Brain microvascular endothelial cell (primary cell): Measurements from ENCODE around the gene MT1F.
A peak's percentile ranks its signal among the peaks of the same experiment; 100 is the strongest.

Experiments
- DNase-seq: peaks from one replicate; pipeline ENCODE4 v3.0.0-alpha.2; 2020
- H3K27ac ChIP-seq: fragments of 250-450 bp; sonication (Bioruptor Pico); 2 replicates; pipeline ENCODE4 v1.5.1; 2020; ENCODE audit warnings: mild to moderate bottlenecking, moderate library complexity
- H3K27me3 ChIP-seq: fragments of 250-450 bp; sonication (Bioruptor Pico); replicated peaks from 2 replicates; pipeline ENCODE4 v1.5.1; 2020; ENCODE audit warnings: mild to moderate bottlenecking
- H3K36me3 ChIP-seq: fragments of 250-450 bp; sonication (Bioruptor Pico); replicated peaks from 2 replicates; pipeline ENCODE4 v1.5.1; 2020; ENCODE audit warnings: mild to moderate bottlenecking
- H3K4me3 ChIP-seq: 2 replicates; pipeline ENCODE4 v1.5.1; 2011; ENCODE audit warnings: low read depth, mild to moderate bottlenecking, control low read depth, low read length, moderate library complexity
- CTCF ChIP-seq: IDR thresholded peaks from 2 replicates; pipeline ENCODE4 v1.5.1; 2011; ENCODE audit warnings: low read depth, mild to moderate bottlenecking, moderate library complexity, low read length, control low read depth, inconsistent platforms; ENCODE audit errors: missing control alignments
- in situ Hi-C: cut with HindIII; loops from 2 replicates; pipeline ENCODE4 v1.10.0; 2017; ENCODE audit warnings: low sequenced_read_pairs, low pct_ligation_motif_present

The MT1F gene

GRCh38 chr16:56639045-56639444, 18.7 kb upstream of the MT1F start:
- Histone ChIP-seq H3K36me3 (no peaks in the 10 kb centered on the region), H3K4me3 (no peak overlapping the region), H3K27ac (no peak overlapping the region), H3K27me3 (peaks cover 34% of the 10 kb centered on the region)
- in situ Hi-C loops: no loop called here
- no peak for DNase-seq
- no peak for TF ChIP-seq CTCF

- peaks cover 25% of the 10 kb centered on the region for H3K27me3 ChIP-seq
- no peak for TF ChIP-seq CTCF
- H3K4me3 ChIP-seq: no peak overlapping the region
Measured at GRCh38 chr16:56640076-56640475, 17.7 kb upstream of the MT1F start.

GRCh38 chr16:56641166-56641565, 16.6 kb upstream of the MT1F start:
- Histone ChIP-seq H3K4me3 (no peak overlapping the region), H3K27me3 (peaks cover 14% of the 10 kb centered on the region), H3K27ac (no peak overlapping the region), H3K36me3 (no peaks in the 10 kb centered on the region)
- TF ChIP-seq CTCF: no peak
- no peak for DNase-seq
- in situ Hi-C loops: no loop called here

More at GRCh38 chr16:56640076-56640475, 17.7 kb upstream of the MT1F start:
- H3K27ac ChIP-seq: no peak overlapping the region
- DNase-seq: no peak
- in situ Hi-C loops: no loop called here
- no peaks in the 10 kb centered on the region for H3K36me3 ChIP-seq

- in situ Hi-C loops: no loop called here
- Histone ChIP-seq H3K36me3 (no peaks in the 10 kb centered on the region), H3K4me3 (peak overlapping the region; percentile 35), H3K27ac (no peak overlapping the region), H3K27me3 (peaks cover 18% of the 10 kb centered on the region)
- peak; percentile 42 for TF ChIP-seq CTCF
- no peak for DNase-seq
Measured at GRCh38 chr16:56643080-56643778, 14.5 kb upstream of the MT1F start.

GRCh38 chr16:56643833-56644232, 13.9 kb upstream of the MT1F start:
- Histone ChIP-seq H3K4me3 (no peak overlapping the region), H3K27ac (no peak overlapping the region), H3K27me3 (peaks cover 21% of the 10 kb centered on the region), H3K36me3 (no peaks in the 10 kb centered on the region)
- in situ Hi-C loops: no loop called here
- no peak for TF ChIP-seq CTCF
- no peak for DNase-seq

GRCh38 chr16:56645311-56645710, 12.4 kb upstream of the MT1F start:
- H3K27me3 ChIP-seq: peaks cover 21% of the 10 kb centered on the region
- H3K36me3 ChIP-seq: no peaks in the 10 kb centered on the region
- DNase-seq: no peak
- no peak overlapping the region for H3K27ac ChIP-seq
- H3K4me3 ChIP-seq: no peak overlapping the region
- TF ChIP-seq CTCF: no peak
- in situ Hi-C loops: no loop called here
